Loucy (cell line): Measurements from ENCODE around the gene ASB1.

ENCODE experiments used
- H2AFZ ChIP-seq: fragments of 200-600 bp; sonication (generic); 2 replicates; pipeline ENCODE4 v1.6.0; 2016; ENCODE audit warnings: antibody characterized with exemption, mild to moderate bottlenecking, low read length, moderate library complexity
- H3F3A ChIP-seq: fragments of 200-600 bp; 2 replicates; pipeline ENCODE4 v1.6.0; 2016; ENCODE audit warnings: antibody characterized with exemption, low read depth, mild to moderate bottlenecking
- H3K27me3 ChIP-seq: fragments of 200-600 bp; sonication (generic); 2 replicates; pipeline ENCODE4 v1.6.1; 2014; ENCODE audit warnings: low read length, mild to moderate bottlenecking; ENCODE audit not compliant: insufficient read depth, poor library complexity, severe bottlenecking
- H3K36me3 ChIP-seq: fragments of 200-600 bp; sonication (generic); 2 replicates; pipeline ENCODE4 v1.6.1; 2016; ENCODE audit warnings: low read length; ENCODE audit not compliant: insufficient read depth
- H3K4me1 ChIP-seq: fragments of 200-600 bp; sonication (generic); 2 replicates; pipeline ENCODE4 v1.5.1; 2014; ENCODE audit warnings: low read length, mild to moderate bottlenecking; ENCODE audit not compliant: insufficient read depth, poor library complexity, severe bottlenecking
- H3K4me2 ChIP-seq: fragments of 200-600 bp; sonication (generic); 2 replicates; pipeline ENCODE4 v1.6.0; 2014; ENCODE audit warnings: antibody characterized with exemption, low read length, low read depth, mild to moderate bottlenecking; ENCODE audit not compliant: poor library complexity, severe bottlenecking
- H3K4me3 ChIP-seq: fragments of 200-600 bp; sonication (generic); 2 replicates; pipeline ENCODE4 v1.5.1; 2014; ENCODE audit warnings: low read length, mild to moderate bottlenecking, mixed read lengths; ENCODE audit not compliant: poor library complexity, severe bottlenecking
- H3K79me2 ChIP-seq: fragments of 200-600 bp; sonication (generic); 2 replicates; pipeline ENCODE4 v1.6.1; 2014; ENCODE audit warnings: low read length; ENCODE audit not compliant: insufficient read depth
- H3K9ac ChIP-seq: fragments of 200-600 bp; sonication (generic); 2 replicates; pipeline ENCODE4 v1.6.0; 2014; ENCODE audit warnings: mild to moderate bottlenecking, low read depth, low read length, moderate library complexity; ENCODE audit not compliant: poor library complexity, severe bottlenecking
- H3K9me2 ChIP-seq: fragments of 200-600 bp; sonication (generic); replicated peaks from 2 replicates; pipeline ENCODE4 v1.6.1; 2016; ENCODE audit warnings: low read depth, low read length, mixed read lengths
- H3K9me3 ChIP-seq: fragments of 200-600 bp; sonication (generic); 2 replicates; pipeline ENCODE4 v1.6.1; 2014; ENCODE audit warnings: mild to moderate bottlenecking, antibody characterized with exemption, low read length, low read depth; ENCODE audit not compliant: insufficient read depth
- H4K20me1 ChIP-seq: fragments of 200-600 bp; sonication (generic); 2 replicates; pipeline ENCODE4 v1.6.0; 2014; ENCODE audit warnings: antibody characterized with exemption, low read length, mild to moderate bottlenecking; ENCODE audit not compliant: insufficient read depth, poor library complexity, severe bottlenecking
- EZH2phosphoT487 ChIP-seq: fragments of 200-600 bp; IDR thresholded peaks from 2 replicates; pipeline ENCODE4 v1.6.1; 2018; ENCODE audit warnings: antibody characterized with exemption, mild to moderate bottlenecking, moderate library complexity, borderline replicate concordance
- TF ChIP-seq, protein P1 (sequence below): fragments of 200-600 bp; sonication (generic); conservative IDR thresholded peaks from 2 replicates; pipeline ENCODE4 v1.5.1; 2014; ENCODE audit warnings: mild to moderate bottlenecking, antibody characterized with exemption, low read length

ASB1 gene

DNA sequence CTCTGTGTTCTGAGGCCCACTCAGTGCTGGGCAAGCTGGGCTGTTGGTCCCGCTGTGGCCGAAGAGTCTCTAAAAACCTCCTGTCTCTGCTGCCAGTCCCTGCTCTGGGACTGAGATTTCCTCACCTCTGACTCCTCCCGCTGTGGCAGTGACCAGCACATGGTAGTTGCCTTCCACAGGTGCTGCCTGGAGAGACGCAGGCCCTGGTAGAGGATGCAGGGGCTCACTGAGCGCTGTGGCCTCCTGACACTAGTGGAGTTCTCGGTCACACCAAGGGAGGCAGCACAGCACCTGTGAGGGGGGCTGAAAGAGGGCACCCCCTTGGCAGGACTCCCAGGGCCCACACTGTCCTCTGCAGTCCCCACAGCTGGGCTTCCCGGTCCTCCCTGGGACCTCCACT is 3.8 kb upstream of the ASB1 start:
- Histone ChIP-seq H4K20me1 (peaks cover 4% of the 10 kb centered on the region), H3K79me2 (peaks cover 10% of the 10 kb centered on the region), H3K9ac (no peak overlapping the region), H2AFZ (no peak overlapping the region), H3K4me2 (no peak overlapping the region), H3K4me1 (peaks cover 21% of the 10 kb centered on the region), H3K4me3 (no peak overlapping the region), H3F3A (no peaks in the 10 kb centered on the region), H3K9me3 (no peaks in the 10 kb centered on the region), H3K36me3 (no peaks in the 10 kb centered on the region), H3K9me2 (no peaks in the 10 kb centered on the region), H3K27me3 (peaks cover 4% of the 10 kb centered on the region)
- TF ChIP-seq, protein P1, sequence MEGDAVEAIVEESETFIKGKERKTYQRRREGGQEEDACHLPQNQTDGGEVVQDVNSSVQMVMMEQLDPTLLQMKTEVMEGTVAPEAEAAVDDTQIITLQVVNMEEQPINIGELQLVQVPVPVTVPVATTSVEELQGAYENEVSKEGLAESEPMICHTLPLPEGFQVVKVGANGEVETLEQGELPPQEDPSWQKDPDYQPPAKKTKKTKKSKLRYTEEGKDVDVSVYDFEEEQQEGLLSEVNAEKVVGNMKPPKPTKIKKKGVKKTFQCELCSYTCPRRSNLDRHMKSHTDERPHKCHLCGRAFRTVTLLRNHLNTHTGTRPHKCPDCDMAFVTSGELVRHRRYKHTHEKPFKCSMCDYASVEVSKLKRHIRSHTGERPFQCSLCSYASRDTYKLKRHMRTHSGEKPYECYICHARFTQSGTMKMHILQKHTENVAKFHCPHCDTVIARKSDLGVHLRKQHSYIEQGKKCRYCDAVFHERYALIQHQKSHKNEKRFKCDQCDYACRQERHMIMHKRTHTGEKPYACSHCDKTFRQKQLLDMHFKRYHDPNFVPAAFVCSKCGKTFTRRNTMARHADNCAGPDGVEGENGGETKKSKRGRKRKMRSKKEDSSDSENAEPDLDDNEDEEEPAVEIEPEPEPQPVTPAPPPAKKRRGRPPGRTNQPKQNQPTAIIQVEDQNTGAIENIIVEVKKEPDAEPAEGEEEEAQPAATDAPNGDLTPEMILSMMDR: no peak
- no peak for TF ChIP-seq EZH2phosphoT487

DNA sequence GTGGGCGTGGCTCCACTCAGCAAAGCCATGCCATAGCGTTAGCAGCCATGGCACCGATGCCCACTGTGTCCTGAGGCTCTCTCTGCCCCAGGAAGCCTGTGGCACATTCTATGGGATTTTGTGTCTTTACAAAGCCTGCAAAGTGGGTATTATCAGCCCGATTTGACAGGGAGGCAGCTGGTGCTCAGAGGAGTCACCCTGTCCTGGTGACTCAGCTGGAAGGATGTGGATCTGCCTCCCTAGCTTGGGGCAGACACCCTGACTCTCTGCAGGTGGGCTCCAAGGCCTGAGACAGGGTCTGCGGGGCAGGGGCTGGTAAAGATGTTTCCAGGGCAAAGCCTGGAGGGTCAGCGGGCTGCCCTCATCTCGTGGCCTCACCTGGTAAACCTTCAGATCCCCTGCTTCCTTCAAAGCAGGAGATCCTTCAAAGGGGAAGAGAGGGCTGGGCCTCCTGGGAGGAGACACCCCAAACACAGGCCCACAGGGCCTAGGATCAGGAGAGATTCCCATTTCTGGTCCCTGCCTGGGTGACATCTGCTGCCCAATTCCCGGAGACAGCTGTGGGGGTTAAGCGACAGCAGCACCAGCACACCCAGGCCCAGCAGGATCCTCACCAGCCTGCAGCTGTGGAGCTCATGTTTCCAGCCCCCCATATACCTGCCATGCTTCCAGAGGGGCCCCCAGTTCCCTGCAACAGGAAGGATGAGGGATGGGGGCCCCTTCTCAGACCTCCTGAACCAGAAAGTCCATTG is 3.0 kb upstream of the ASB1 start:
- Histone ChIP-seq H3K4me1 (peaks cover 29% of the 10 kb centered on the region), H3K27me3 (peaks cover 4% of the 10 kb centered on the region), H4K20me1 (peaks cover 5% of the 10 kb centered on the region), H3K9me2 (no peaks in the 10 kb centered on the region), H3K79me2 (peaks cover 18% of the 10 kb centered on the region), H2AFZ (no peak overlapping the region), H3K4me3 (no peak overlapping the region), H3K9ac (no peak overlapping the region), H3K4me2 (no peak overlapping the region), H3K36me3 (no peaks in the 10 kb centered on the region), H3K9me3 (no peaks in the 10 kb centered on the region), H3F3A (no peaks in the 10 kb centered on the region)
- TF ChIP-seq EZH2phosphoT487: no peak
- TF ChIP-seq, protein P1: no peak

DNA sequence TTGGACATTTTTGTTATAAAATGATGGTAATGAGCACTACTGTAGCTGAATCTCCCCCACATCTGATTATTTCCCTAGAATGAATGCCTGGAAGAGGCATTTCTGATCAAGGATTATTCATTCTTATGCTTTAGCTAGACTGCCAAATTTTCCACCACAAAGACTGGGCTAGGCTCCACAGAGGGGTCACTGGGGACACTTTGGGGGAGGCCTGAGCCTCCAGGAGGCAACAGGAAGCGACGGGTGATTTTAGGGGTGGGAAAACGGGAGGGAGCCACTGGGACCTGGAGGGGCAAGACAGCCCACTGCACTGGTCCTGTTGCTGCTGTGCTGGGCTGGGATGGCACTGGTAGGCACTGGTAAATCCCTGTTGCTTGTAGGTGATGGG is 2.4 kb upstream of the ASB1 start:
- Histone ChIP-seq H3K9ac (no peak overlapping the region), H3K4me2 (no peak overlapping the region), H3K27me3 (peaks cover 4% of the 10 kb centered on the region)

More for the DNA sequence above, 2.4 kb upstream of the ASB1 start:
- H3K36me3 ChIP-seq: no peaks in the 10 kb centered on the region
- H3K4me1 ChIP-seq: peaks cover 30% of the 10 kb centered on the region
- H3K79me2 ChIP-seq: peaks cover 24% of the 10 kb centered on the region
- H3K9me2 ChIP-seq: no peaks in the 10 kb centered on the region
- H3K9me3 ChIP-seq: no peaks in the 10 kb centered on the region
- no peak overlapping the region for H2AFZ ChIP-seq
- H4K20me1 ChIP-seq: peaks cover 5% of the 10 kb centered on the region
- no peaks in the 10 kb centered on the region for H3F3A ChIP-seq
- TF ChIP-seq, protein P1: no peak
- TF ChIP-seq EZH2phosphoT487: no peak
- no peak overlapping the region for H3K4me3 ChIP-seq
